ENCODE data around the gene PLPP1.
A peak's percentile ranks its signal among the peaks of the same experiment; 100 is the strongest.

The PLPP1 gene

DNA sequence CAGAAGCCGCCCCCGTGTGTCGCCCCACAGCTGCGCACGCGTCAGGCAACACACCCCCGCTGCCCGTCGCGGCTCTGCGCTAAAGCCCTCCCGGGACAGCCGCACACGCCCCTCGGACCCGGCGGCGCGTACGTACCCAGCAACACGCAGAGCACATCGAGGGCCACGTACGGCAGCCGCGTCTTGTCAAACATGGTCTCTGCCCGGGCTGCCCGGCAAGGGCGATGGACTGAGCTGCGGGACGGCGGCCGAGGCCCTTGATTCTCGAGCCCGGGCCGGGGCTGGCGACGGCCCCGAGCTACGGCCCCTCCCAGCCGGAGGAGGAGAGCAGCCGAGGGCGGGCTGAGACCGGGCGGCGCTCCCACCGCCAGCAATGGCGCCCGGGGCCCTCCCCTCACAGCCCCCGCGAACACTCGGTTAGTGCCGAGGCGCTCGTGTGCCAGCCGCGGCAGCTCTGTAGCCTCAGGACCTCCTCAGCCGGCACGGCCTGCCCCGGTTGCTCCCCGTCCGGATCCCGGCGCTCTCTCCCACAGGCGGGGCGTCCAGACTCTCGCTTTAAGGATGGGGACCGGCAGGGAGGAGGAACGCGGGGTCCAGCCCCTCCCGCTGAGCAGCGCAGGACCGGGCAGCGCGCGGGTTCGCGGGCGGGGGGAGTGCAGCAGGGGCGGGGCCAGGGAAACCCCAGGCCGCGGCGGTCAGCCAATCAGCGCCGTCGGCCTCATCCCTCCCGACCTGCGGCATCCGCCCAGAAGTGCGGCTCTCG, at the start of gene PLPP1:
Gene PLPP1, minus strand, starts transcription at position 529 of the 763 bp plus-strand sequence. Its CDS starts 335 bp downstream, at position 194.
- DNase-seq: peak; percentile 88

DNA sequence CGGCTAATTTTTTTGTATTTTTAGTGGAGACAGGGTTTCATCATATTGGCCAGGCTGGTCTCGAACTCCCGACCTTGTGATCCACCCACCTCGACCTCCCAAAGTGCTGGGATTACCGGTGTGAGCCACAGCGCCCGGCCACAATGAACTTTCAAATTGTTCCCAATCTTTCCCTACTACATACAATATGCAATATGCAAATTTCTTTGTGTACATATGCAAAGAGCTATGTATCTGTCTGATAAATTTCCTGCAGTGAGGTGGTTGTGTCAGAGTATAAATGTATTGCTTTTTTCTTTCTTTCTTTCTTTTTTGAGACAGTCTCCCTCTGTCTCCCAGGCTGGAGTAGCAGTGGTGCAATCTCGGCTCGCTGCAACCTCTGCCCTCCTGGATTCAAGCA, 48.8 kb upstream of the PLPP1 start:
- DNase-seq: no peak

DNA sequence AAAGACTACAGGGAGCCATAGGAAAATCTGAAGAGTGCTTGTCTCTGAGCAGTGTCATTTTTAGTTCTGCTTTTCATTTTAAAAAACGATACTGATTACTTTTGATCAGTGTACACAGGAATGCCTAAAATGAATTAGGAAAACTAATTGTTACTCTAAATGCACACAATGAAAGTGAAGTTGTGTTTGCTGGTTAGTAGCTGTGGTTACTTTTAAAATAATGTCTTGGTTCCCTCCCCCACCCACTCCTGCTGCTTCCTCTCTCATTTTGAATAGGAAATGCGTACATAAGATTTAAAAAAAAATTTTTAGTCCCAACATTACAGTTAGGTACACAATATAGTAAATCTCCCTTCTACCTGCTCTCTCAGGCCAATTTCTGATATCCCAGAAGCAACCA, 47.5 kb upstream of the PLPP1 start:
- no peak for DNase-seq

DNA sequence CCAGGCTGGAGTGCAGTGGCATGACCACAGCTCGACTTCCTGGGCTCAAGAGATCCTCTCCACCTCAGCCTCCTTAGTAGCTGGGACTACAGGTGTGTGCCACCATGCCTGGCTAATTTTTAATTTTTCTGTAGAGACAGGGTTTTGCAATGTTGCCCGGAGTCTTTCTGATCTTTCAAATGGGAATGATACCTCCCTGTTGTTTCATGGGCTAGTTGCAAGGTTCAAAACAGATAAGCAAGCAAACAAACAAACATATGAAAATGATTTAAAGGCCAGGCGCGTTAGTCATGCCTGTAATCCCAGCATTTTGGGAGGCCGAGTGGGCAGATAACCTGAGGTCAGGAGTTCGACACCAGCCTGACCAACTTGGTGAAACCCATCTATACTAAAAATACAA, 45.3 kb upstream of the PLPP1 start:
- DNase-seq: no peak

DNA sequence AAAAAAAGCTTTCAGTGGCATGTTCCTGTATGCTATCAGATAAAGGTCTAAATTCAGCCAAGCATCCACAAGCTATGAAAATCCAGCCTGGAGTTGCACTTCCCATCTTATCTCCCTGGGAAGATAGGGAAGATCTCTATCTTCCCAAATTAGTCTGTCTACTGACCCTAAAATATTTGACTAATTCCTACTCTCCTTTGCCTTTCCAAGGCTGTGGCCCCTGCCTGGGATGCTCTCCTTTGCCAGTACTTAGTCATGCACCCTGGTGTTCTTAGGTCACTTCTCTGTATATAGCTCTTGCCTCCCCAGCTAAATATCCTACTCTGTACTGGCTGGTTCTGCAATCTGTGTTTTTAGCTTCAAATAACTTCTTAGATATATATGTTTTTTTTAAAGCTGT, 44.0 kb upstream of the PLPP1 start:
- DNase-seq: no peak

DNA sequence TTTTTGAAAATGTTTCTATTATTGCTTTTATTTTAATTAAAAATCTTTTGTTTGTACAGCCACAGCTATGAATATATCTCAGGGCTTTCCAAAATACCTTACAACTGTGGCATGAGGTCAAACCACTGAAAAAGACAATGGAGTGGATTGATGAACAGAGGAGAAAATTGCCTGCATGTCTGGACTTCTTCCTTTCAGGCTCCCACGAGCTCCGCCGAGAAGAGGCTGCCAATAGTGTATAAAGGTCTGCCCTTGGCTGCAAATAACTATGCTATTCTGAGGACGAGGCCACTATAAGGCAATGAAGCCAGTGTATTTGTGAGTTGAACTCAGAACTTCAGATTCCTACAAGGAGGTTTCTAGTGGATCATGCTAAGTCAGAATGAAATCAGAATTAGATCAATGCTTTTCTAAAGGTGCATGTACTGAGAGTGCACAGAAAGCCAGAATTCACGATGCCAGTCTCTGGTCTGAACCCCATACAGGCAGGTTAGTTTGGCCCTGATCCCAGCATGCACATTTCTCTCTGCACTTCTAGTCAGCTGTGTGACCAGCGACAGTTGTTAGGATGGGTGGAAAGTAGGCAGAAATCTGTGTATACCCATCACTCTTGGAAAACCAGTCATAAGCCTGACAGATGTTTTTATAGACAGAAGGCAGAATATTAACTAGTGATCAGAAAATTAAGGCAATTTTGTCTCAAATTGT, 42.7 kb upstream of the PLPP1 start:
- no peak for DNase-seq

DNA sequence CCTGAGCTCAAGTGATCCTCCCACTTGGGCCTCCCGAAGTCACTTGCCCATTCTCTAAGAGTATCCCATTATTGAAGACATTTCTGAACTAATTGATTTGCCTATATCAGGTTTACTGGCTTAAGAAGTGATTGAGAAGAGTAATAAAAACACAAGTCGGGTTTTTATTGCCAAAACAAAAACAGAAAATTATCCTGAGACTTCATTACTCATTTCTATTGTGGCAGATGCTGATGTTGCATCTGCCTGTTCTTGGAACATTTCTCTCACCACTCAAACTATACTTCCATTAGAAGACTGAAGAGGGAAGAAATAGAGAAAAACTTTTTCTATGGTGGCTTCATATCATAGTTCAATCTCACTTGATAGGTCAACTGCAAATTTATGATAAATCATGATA, 41.9 kb upstream of the PLPP1 start:
- no peak for DNase-seq

DNA sequence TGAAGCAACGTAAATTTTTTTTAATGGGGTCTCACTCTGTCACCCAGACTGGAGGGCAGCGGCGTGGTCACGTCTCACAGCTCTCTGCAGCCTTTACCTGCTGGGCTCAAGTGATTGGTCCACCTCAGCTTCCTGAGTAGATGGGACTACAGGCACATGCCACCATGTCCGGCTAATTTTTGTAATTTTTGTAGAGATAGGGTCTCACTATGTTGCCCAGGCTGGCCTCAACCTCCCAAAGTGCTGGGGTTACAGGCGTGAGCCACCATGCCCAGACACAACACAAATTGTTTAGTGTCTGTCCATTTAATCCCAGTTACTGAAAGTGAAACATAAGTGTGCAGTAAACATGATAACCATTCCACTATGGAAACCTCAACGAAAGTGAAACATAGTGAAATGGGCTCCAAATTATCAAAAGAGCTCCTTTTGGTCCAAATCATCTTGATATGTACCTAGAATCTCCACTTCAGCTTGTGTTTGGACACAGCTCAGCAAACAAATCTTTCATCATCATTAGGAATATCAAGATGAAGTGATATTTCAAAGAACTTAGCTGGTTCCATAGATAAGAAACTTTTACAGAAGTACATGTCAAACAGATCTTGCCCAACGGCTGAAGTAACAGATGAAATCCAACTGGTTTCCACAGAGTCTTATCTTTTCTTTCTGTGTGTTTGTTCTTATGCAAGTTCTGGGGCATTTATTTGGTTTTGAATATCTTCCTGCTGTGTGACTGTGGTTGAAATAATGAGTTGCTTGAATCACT, 41.2 kb upstream of the PLPP1 start:
- no peak for DNase-seq

DNA sequence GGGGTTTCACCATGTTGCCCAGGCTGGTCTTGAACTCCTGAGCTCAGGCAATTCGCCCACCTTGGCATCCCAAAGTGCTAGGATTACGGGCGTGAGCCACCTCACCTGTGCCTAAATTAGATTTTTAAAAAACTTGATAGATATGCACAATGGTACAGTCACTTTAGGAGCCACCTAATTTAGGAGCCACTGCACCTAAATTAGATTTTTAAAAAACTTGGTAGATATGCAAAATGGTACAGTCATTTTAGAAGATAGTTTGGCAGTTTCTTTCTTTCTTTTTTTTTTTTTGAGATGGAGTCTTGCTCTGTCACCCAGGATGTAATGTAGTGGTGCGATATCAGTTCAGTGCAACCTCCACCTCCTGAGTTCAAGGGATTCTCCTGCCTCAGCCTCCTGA, 37.8 kb upstream of the PLPP1 start:
- DNase-seq: no peak

DNA sequence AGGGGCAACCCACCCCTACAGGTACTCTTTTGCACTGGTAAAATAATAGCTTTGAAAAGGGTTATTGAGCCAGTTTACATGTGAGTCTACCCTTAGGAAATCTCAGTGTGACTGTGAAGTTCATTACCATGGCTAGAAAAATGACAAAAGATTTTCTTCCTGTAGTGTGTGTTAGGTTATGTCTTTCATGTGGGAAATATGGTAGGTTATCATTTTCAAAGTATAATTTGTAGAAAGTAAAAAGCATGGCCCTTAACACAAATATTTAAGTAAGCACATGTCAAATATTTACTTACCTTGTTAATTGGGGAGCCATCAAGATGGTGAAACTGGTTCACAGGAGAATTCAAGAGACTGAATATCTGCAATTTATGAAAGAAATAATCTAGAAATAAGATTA, 37.3 kb upstream of the PLPP1 start:
- DNase-seq: no peak

DNA sequence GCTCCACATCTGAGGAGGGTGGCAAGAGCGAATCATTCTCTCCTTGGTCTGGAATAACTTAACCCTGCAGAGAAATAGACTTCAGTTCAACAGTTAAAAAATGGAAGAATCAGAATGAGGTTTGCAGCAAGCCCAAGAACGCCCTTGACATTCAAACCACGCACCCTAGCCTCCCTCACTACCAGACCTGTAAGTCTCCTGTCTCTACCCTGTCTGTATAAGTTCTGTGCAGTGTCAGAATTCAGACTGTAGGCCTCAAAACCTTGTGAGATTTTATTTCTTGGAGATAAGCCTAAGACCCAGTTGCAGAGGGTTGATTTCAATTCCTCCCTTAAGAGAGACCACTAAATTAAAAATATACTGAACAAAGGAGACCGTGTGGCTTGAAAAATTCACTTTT, 35.8 kb upstream of the PLPP1 start:
- no peak for DNase-seq

DNA sequence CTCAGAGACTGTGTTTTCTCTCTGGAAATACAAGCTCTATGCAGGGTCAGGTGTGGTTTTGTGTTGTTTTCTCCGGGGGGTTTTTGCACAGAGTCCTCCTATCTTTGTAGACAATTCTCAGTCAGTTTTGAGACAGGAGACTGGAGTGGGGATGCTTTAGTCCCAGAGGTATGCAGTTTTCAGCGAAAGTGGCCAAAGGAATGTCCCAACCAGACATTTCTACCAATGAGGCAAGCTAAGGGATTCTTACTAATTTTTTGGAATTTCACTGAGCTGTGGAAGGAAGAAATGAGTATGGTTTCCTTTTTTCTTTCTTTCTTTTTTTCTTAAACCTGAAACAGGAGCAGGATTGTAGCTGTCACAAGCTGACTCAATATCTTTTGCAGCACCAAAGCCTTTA, 35.3 kb upstream of the PLPP1 start:
- DNase-seq: no peak

DNA sequence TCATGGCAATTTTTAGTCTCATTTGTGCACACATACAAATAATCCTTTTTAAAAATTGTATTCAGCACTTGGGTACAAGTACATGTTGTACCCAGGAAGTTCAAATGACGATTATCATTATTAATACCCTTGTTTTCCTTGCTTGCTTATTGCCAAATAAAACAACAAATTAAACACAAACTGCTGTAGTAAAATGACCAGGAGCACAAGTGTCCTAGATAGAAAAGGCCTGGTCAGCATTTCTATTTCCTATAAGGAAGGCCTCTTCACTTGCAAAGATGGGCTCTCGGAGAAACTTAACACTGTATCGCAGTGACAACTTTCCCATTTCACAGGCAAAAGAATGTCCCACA, 34.7 kb upstream of the PLPP1 start:
- DNase-seq: no peak

DNA sequence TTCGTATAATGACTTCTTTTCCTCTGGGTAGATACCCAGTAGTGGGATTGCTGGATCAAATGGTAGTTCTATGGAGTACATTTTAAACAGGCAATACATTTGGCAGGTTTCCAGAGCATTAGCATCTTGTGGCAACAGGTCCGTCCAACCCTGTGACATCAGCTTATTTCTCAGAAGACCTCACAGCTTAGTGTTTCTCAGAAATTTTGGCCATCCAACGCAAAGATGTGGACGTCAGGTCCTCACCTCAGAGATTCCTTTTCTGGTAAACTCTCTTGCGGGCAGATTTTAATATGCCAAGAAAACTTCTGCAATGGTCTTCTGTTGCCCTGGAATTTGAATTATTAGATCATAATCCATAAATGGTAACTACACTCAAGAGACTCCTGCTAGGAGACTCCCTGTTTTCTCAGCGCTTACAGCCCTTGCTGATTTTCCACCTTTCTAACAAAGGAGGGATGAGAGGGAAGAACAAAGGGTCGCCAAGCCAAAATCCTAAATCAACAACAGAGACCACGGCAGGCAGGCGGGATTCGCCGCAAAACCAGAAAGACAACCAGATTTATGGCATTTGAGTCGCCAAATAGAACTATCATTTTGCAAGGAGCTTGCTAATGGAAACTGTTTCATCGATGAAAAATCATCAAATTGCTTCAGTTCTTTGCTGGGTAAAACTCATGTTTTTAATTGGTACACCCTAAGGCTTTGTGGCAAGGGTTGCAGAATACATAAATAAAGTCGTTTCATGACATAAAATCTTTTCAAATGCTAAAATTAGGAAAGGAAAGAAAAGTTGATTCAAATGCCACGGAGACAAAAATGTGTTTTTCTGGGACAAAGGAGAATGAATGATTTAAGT, 34.1 kb upstream of the PLPP1 start:
- DNase-seq: no peak

DNA sequence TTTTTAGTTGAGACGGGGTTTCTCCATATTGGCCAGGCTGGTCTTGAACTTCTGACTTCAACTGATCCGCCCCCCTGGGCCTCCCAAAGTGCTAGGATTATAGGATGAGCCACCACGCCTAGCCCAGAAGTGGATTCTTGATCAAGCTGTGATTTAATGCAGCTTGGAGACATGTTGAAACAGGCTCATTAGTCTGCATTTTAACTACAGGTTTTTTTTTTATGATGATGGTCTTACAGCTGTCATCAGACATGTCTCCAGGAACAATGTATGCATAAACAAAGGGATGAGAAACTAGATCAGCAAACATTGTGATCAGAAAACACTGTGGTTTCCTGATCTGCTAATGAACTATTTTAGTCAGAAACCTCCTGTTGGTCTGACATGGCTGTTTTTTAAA, 30.0 kb upstream of the PLPP1 start:
- DNase-seq: no peak

DNA sequence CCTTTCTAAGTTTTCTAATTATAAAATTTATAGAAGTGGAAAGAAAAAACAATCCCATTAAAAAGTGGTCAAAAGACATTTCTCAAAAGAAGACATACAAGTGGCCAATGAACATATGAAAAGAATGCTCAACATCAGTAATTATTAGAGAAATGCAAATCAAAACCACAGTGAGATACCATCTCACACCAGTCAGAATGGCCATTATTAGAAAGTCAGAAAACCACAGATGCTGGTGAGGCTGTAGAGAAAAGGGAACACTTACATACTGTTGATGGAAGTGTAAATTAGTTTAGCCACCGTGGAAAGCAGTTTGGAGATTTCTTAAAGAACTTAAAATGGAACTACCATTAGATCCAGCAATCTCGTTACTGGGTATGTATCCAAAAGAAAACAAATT, 23.7 kb upstream of the PLPP1 start:
- no peak for DNase-seq

DNA sequence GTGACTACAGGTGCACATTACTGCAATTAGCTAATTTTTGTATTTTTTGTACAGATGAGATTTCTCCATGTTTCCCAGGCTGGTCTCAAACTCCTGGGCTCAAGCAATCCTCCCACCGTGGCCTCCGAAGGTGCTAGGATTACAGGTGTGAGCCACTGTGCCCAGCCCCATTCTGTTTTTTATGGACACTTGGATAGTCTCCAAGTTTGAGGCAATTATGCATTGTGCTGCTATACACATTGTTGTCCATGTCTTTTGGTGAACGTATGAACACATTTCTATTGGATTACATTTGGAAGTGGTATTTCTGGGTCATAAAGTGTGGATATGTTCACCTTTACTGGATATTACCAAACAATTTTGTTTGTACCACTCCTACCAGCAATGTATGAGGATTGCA, 22.4 kb upstream of the PLPP1 start:
- no peak for DNase-seq

DNA sequence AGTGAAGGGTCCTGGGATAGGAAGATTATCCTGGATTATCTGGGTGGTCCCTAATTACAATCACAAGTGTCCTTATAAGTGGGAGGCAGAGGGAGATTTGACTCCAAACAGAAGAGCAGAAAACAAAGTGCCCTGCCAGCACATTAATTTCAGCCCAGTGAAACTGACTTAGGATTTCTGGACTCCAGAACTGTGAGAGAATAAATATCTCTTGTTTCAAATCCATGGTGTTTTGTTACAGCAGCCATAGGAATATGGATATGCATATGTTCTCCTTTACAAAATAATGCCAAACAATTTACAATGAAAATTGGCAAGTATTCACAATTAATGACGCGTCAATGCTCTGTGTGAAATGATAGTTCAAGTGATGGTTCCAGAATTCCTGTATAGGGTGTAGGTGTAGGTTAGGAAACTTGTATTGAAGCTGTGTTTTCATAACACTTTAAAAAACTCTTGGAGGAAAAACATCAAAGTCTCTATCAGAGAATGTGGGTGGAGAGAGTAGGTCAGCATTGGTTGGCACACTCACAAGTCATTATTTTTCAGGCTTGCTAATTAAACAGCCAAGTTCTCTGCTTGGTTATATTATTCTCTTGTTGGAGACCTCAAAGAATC, 19.9 kb upstream of the PLPP1 start:
- no peak for DNase-seq

DNA sequence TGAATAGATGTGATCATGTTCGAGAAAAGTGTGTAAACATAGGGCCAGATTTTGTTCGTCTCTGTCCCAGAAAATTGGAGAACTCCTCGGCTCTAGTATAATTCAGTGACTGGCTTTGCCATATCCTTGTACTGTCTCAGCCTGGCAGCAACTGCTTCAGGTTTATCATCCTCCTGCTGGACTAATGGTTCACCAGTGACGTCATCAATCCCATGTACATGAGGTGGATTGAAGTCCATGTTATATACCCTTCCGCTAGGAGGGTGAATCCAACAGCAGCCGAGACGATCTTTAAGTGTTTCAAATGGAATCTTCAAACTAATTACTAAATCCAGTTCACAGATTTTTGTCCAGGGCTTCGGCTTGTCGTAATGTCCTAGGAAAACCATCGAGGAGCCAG, 17.1 kb upstream of the PLPP1 start:
- no peak for DNase-seq

DNA sequence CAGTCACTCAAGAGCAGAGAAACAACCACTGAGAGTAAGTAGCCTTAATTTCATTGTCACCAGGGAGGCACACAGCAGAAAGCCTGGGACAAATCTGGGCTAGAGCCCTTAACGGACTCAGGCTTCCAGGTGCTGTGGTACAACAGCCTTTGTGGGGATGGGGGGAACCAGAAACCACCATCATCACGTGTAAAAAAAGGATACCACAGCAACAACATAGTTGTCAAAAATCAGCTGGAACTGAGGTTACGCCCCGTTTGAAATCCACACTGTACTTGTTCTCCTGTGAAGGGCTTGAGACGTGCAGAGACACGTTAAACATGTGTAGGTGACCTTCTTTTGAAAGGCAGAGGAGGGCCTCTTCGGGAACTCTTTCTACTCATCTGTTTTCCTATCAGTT, 16.6 kb upstream of the PLPP1 start:
- DNase-seq: no peak

DNA sequence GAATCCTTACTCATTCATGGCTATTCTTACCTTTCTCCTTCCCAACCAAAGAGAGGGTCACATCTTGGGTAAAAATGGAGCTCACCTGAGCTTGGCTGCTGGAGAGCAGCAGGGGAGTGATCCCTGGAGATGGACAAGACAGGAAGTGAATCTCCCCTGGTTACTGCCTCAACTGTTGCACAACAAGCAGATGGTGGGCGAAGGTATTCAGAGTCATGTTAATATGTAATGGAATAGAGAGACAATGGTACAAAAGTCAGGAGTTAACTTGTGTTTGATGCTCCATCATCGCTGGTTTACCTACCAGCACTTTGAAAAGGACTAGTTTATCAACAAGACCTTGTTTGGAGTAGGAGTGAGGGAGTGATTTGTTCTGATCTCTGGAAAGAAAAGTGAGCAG, 13.0 kb upstream of the PLPP1 start:
- DNase-seq: no peak

DNA sequence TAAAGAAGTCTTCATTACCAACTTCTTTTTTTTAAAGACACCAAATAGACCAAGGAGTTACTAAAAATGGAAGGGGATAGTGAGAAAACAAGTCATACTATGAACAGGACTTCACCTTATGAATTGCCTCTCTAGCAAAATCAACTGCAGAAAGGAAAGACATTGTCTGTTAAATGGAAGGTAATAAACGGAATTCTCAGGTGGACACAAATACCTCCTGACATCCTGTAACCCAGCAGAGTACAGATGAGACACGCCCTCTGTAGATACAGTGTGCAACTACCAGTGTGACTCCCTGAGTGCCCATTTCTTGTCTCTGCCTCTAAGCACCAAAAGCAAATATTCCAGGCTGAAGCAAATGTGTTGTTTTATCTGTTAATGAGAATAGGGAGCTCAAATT, 12.2 kb upstream of the PLPP1 start:
- DNase-seq: no peak

DNA sequence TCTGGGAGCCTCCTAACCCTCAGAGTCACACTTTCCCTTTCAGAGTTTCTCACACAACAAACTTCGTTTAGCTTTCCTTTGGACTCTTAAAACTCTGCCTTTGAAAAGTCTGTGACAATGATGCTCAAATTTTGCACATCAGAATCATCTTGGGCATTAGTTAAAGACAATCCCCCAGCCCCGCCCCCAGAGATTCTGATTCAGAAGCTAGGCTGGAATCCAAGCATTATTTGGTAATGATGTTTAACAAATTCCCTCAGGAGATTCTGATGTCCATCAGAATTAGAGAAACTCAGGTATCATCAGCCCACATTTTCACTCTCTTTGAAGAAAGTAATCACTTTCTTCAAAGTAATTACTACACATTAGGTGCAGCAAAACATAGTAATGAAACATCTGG, 9.6 kb upstream of the PLPP1 start:
- no peak for DNase-seq

Data from activated CD8-positive, alpha-beta memory T cell treated with anti-CD3 and anti-CD28 coated beads, Interleukin-2, amount 50 U/mL, for 4 hours (primary cell).